ACHN (cell line): Measurements from ENCODE around the gene TSPOAP1.

ENCODE experiments used
- DNase-seq: peaks from one replicate; pipeline ENCODE4 v3.0.0-alpha.2; 2015
- in situ Hi-C: cut with HindIII; loops from 2 replicates; pipeline ENCODE4 v1.10.0; 2017; ENCODE audit warnings: low sequenced_read_pairs, low pct_ligation_motif_present, low pct_unique_long_range_greater_than_20kb

Gene TSPOAP1

GRCh38 chr17:58272367-58273280 is 56.0 kb downstream of the TSPOAP1 start:
- in situ Hi-C loops, result no loop called here
- no peak for DNase-seq

GRCh38 chr17:58271216-58271931 is 57.2 kb downstream of the TSPOAP1 start:
- DNase-seq, result no peak
- in situ Hi-C loops, result no loop called here

- in situ Hi-C loops, result no loop called here
- DNase-seq, result no peak
These were observed 57.9 kb downstream of the TSPOAP1 start for GRCh38 chr17:58270476-58271215.

GRCh38 chr17:58269557-58270291 is 58.9 kb downstream of the TSPOAP1 start:
- no peak for DNase-seq
- in situ Hi-C loops, result no loop called here

- in situ Hi-C loops, result no loop called here
- no peak for DNase-seq
These were observed 59.6 kb downstream of the TSPOAP1 start for GRCh38 chr17:58268774-58269556.

- DNase-seq, result no peak
- in situ Hi-C loops, result no loop called here
These were observed 60.3 kb downstream of the TSPOAP1 start for GRCh38 chr17:58268326-58268725.

- in situ Hi-C loops, result no loop called here
- no peak for DNase-seq
These were observed 61.0 kb downstream of the TSPOAP1 start for GRCh38 chr17:58267347-58268324.

GRCh38 chr17:58265902-58266875 is 62.4 kb downstream of the TSPOAP1 start:
- no peak for DNase-seq
- in situ Hi-C loops, result no loop called here

- no peak for DNase-seq
- in situ Hi-C loops, result no loop called here
These were observed 63.3 kb downstream of the TSPOAP1 start for GRCh38 chr17:58265271-58265670.

- in situ Hi-C loops, result no loop called here
- DNase-seq, result no peak
These were observed 64.0 kb downstream of the TSPOAP1 start for GRCh38 chr17:58264407-58265103.

GRCh38 chr17:58263773-58264172 is 64.8 kb downstream of the TSPOAP1 start:
- DNase-seq, result no peak
- in situ Hi-C loops, result no loop called here

- in situ Hi-C loops, result no loop called here
- DNase-seq, result no peak
These were observed 66.4 kb downstream of the TSPOAP1 start for GRCh38 chr17:58262149-58262548.

GRCh38 chr17:58254803-58255202 is 73.8 kb downstream of the TSPOAP1 start:
- in situ Hi-C loops, result no loop called here
- no peak for DNase-seq

GRCh38 chr17:58253082-58253481 is 75.5 kb downstream of the TSPOAP1 start:
- no peak for DNase-seq
- in situ Hi-C loops, result no loop called here

- no peak for DNase-seq
- in situ Hi-C loops, result no loop called here
These were observed 76.5 kb downstream of the TSPOAP1 start for GRCh38 chr17:58252141-58252540.
